NT2/D1 (cell line): ENCODE data around the gene CACNA1E.

Source experiments
- DNase-seq: peaks from one replicate; pipeline ENCODE4 v3.0.0-alpha.2; 2011; ENCODE audit warnings: low read depth, low spot score
- H3K27me3 ChIP-seq: 2 replicates; pipeline ENCODE4 v1.6.0; 2011; ENCODE audit warnings: mild to moderate bottlenecking; ENCODE audit not compliant: insufficient read length, insufficient read depth
- H3K36me3 ChIP-seq: 2 replicates; pipeline ENCODE4 v1.6.1; 2011; ENCODE audit warnings: mild to moderate bottlenecking, low read length, mixed read lengths; ENCODE audit not compliant: insufficient read depth, insufficient read length
- H3K4me1 ChIP-seq: 2 replicates; pipeline ENCODE4 v1.5.1; 2011; ENCODE audit not compliant: insufficient read depth, insufficient read length
- H3K4me3 ChIP-seq: 2 replicates; pipeline ENCODE4 v1.5.1; 2011; ENCODE audit warnings: low read depth; ENCODE audit not compliant: insufficient read length
- H3K9ac ChIP-seq: 2 replicates; pipeline ENCODE4 v1.6.0; 2011; ENCODE audit warnings: low read depth; ENCODE audit not compliant: insufficient read length
- H3K9me3 ChIP-seq: 2 replicates; pipeline ENCODE4 v1.5.1; 2011; ENCODE audit warnings: mild to moderate bottlenecking, low read length; ENCODE audit not compliant: insufficient read depth
- SUZ12 ChIP-seq: IDR thresholded peaks from 2 replicates; pipeline ENCODE4 v1.6.1; 2011; ENCODE audit not compliant: insufficient read length, insufficient read depth; ENCODE audit errors: extremely low read depth
- YY1 ChIP-seq: IDR thresholded peaks from 2 replicates; pipeline ENCODE4 v1.6.1; 2011; ENCODE audit not compliant: insufficient read length, insufficient read depth
- ZNF274 ChIP-seq: IDR thresholded peaks from 2 replicates; pipeline ENCODE4 v1.6.1; 2011; ENCODE audit warnings: mild to moderate bottlenecking, low read depth, low read length

Gene CACNA1E

GRCh38 chr1:181643631-181644030, 160.3 kb downstream of the CACNA1E start:
- Histone ChIP-seq H3K4me3 (no peak overlapping the region), H3K9me3 (no peaks in the 10 kb centered on the region), H3K9ac (no peak overlapping the region), H3K4me1 (peaks cover 2% of the 10 kb centered on the region), H3K36me3 (no peaks in the 10 kb centered on the region), H3K27me3 (no peaks in the 10 kb centered on the region)
- DNase-seq, result no peak
- TF ChIP-seq YY1 (no peak), SUZ12 (no peak), ZNF274 (no peak)

DNA sequence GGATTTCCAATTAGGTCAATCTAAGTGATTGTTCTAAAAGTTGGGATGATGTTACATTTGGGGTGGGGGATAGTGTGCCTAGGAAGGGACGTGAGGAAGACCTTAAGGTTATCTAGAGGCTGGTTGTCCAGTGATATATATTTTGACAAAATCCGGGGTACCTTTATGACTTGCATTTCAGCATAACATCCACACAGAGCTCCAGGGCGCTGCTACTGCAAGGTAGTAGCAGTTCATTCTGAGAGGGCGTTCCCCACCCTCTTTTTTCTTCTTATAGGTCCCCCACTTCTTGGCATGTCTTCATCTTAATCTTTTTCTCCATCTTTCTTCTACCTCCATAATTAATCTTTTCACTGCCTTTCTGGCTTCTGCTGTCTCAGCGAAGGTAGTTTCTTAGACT, 161.9 kb downstream of the CACNA1E start:
- Histone ChIP-seq H3K27me3 (no peaks in the 10 kb centered on the region), H3K4me3 (no peak overlapping the region), H3K9ac (no peak overlapping the region), H3K4me1 (peaks cover 2% of the 10 kb centered on the region), H3K36me3 (no peaks in the 10 kb centered on the region), H3K9me3 (no peaks in the 10 kb centered on the region)
- TF ChIP-seq YY1, result no peak
- DNase-seq, result no peak

- Histone ChIP-seq H3K27me3 (no peaks in the 10 kb centered on the region), H3K9me3 (no peaks in the 10 kb centered on the region), H3K4me3 (no peak overlapping the region), H3K4me1 (peaks cover 2% of the 10 kb centered on the region), H3K9ac (no peak overlapping the region), H3K36me3 (no peaks in the 10 kb centered on the region)
- DNase-seq, result no peak
- TF ChIP-seq ZNF274, result no peak
- no peak for TF ChIP-seq YY1
- TF ChIP-seq SUZ12, result no peak
Measured at GRCh38 chr1:181646710-181647109, 163.4 kb downstream of the CACNA1E start.

- no peak overlapping the region for H3K9ac ChIP-seq
- TF ChIP-seq YY1 (no peak), SUZ12 (no peak), ZNF274 (no peak)
- H3K4me1 ChIP-seq, result peaks cover 2% of the 10 kb centered on the region
- H3K4me3 ChIP-seq, result no peak overlapping the region
- H3K27me3 ChIP-seq, result no peaks in the 10 kb centered on the region
- H3K36me3 ChIP-seq, result no peaks in the 10 kb centered on the region
- no peak for DNase-seq
- H3K9me3 ChIP-seq, result no peaks in the 10 kb centered on the region
Measured at GRCh38 chr1:181647314-181648035, 164.2 kb downstream of the CACNA1E start.

GRCh38 chr1:181651276-181651675, 168.0 kb downstream of the CACNA1E start:
- no peak for DNase-seq
- no peaks in the 10 kb centered on the region for H3K36me3 ChIP-seq
- TF ChIP-seq SUZ12 (no peak), YY1 (no peak), ZNF274 (no peak)
- no peaks in the 10 kb centered on the region for H3K27me3 ChIP-seq
- no peaks in the 10 kb centered on the region for H3K4me1 ChIP-seq
- no peak overlapping the region for H3K9ac ChIP-seq
- H3K4me3 ChIP-seq, result no peak overlapping the region
- peaks cover 9% of the 10 kb centered on the region; the same call in 1 of the 2 replicates for H3K9me3 ChIP-seq

DNA sequence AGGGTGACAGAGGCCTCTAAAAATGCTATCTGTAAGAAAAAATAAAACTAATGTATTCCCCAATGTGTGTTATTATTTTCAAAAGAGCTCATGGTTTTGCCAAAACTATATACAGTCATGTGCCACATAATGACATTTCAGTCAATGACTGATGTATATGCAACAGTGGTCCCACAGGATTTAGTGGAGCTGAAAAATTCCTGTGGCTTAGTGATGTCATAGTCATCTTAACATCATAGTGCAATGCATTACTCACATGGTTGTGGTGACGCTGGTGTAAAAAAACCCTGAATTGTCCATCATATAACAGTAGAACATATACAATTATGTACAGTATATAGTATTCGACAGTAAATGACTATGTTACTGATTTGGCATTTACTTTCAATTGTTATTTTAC, 172.4 kb downstream of the CACNA1E start:
- Histone ChIP-seq H3K4me3 (no peak overlapping the region), H3K9ac (no peak overlapping the region), H3K4me1 (no peaks in the 10 kb centered on the region), H3K27me3 (no peaks in the 10 kb centered on the region), H3K36me3 (no peaks in the 10 kb centered on the region), H3K9me3 (peaks cover 9% of the 10 kb centered on the region; the same call in 1 of the 2 replicates)
- no peak for TF ChIP-seq ZNF274
- TF ChIP-seq SUZ12, result no peak
- no peak for DNase-seq

DNA sequence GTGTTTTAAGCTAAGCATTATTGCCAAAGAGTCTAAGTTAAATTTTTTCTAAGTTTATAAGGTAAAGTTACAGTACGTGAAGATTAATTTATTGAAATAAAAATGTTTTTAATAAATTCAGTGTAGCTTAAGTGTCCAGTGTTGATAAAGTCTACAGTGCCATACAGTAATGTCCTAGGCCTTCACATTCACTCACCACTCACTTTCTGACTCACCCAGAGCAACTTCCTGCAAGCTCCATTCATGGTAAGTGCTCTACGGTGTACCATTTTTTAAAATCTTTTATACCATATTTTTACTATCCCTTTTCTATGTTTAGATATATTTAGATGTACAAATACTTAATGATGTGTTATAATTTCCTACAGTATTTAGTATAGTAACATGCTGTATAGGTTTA, 173.2 kb downstream of the CACNA1E start:
- no peaks in the 10 kb centered on the region for H3K4me1 ChIP-seq
- no peaks in the 10 kb centered on the region for H3K36me3 ChIP-seq
- no peak for DNase-seq
- no peaks in the 10 kb centered on the region for H3K27me3 ChIP-seq
- no peak overlapping the region for H3K4me3 ChIP-seq
- no peak overlapping the region for H3K9ac ChIP-seq
- peaks cover 13% of the 10 kb centered on the region; the same call in 1 of the 2 replicates for H3K9me3 ChIP-seq
- no peak for TF ChIP-seq SUZ12
- TF ChIP-seq YY1, result no peak
- no peak for TF ChIP-seq ZNF274

DNA sequence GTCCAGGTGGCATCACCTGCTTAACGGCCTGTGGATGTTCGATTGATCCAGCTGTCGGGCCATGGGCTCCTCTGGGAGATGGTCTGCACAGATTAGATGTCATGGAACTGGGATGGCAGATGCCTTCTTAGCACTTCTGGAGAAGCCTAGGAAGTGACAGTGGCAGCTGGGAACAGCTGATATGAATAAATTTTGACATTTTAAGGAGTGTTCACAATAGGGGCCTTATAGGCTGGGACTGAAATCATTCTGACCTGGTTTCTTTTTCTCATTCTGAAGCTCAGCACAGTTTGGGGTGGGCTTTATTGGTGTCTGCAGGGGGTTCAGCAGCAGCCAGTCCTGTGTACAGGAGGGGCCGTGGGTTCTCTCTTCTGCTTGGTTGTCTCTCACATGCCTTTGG, 175.3 kb downstream of the CACNA1E start:
- Histone ChIP-seq H3K36me3 (no peaks in the 10 kb centered on the region), H3K9me3 (peaks cover 12% of the 10 kb centered on the region; the same call in 1 of the 2 replicates), H3K4me1 (no peaks in the 10 kb centered on the region), H3K4me3 (no peak overlapping the region), H3K9ac (no peak overlapping the region), H3K27me3 (no peaks in the 10 kb centered on the region)
- TF ChIP-seq ZNF274, result no peak
- TF ChIP-seq SUZ12, result no peak
- no peak for TF ChIP-seq YY1
- no peak for DNase-seq
